Body of pancreas (tissue), 4 donors: ENCODE measurements around the gene CDKL4. TPM values are rescaled to one million over a fixed set of nuclear protein-coding genes. Genes with fewer than 3 reads are reported as not detected.

Experiments used
- ATAC-seq: fragments of 150-250 bp; one replicate; pipeline ENCODE4 v1.9.1; 2016
- DNase-seq, 4 donors: peaks; one replicate each; pipeline ENCODE4 v3.0.0-alpha.2; 2019
- H3K27ac ChIP-seq, 4 donors: fragments of 200-600 bp; sonication (generic); 1 replicate in 3 of 4; 2 replicates in 1 of 4; pipeline versions ENCODE4 v1.5.1 to v1.6.1; 2016 to 2019; ENCODE audit warnings: mild to moderate bottlenecking in 1 of 4, mixed read lengths in 1 of 4, moderate library complexity in 1 of 4
- H3K27me3 ChIP-seq, 2 donors: fragments of 200-600 bp; sonication (generic); one replicate each; pipeline ENCODE4 v1.6.0; 2016; ENCODE audit warnings: mild to moderate bottlenecking in 1 of 2
- H3K36me3 ChIP-seq, 2 donors: fragments of 200-600 bp; sonication (generic); replicated peaks in 1 of 2; 2 replicates each; pipeline ENCODE4 v1.5.1; 2016; ENCODE audit warnings: low read depth in 2 of 2; ENCODE audit not compliant: insufficient read depth in 1 of 2
- H3K4me1 ChIP-seq: fragments of 200-600 bp; sonication (generic); one replicate; pipeline ENCODE4 v1.6.0; 2016
- H3K4me3 ChIP-seq, 2 donors: fragments of 200-600 bp; sonication (generic); 1 replicate in 1 of 2; 2 replicates in 1 of 2; pipeline ENCODE4 v1.5.1; 2016 to 2019
- H3K9me3 ChIP-seq, 3 donors: fragments of 200-600 bp; sonication (generic); 1 replicate in 2 of 3; 2 replicates in 1 of 3; pipeline ENCODE4 v1.5.1; 2016
- CTCF ChIP-seq, 7 experiments: fragments of 450-650 bp in 4 of 7; fragments of 200-600 bp in 3 of 7; sonication (generic) in 3 of 7; IDR thresholded peaks; one replicate each; pipeline ENCODE4 v1.5.1; 2016 to 2019; ENCODE audit warnings: antibody characterized with exemption in 7 of 7
- POLR2A ChIP-seq, 3 donors: fragments of 450-650 bp; IDR thresholded peaks; one replicate each; pipeline ENCODE4 v1.6.1; 2016; ENCODE audit warnings: antibody characterized with exemption in 3 of 3, mild to moderate bottlenecking in 2 of 3
- WGBS, 2 donors: methylation state at CpG; one replicate each; pipeline ENCODE4 v1.1.5; 2017; 5-methylcytosine and 5-hydroxymethylcytosine counted together
- intact Hi-C: fragments of 100-400 bp; cut with DNase I; formaldehyde crosslinking; loops from one replicate; pipeline ENCODE4 v1.15.1; 2023
- total RNA-seq, 2 donors: library from RNA; depleted of rRNA; stranded (reverse); fragments of >200 nt; gene quantifications; one replicate each; pipeline ENCODE4 v1.1.0, GENCODE V29; 2016

CDKL4 gene
- total RNA-seq, 2 donors from 2014 or later, result 0.52 to 0.99 TPM

GRCh38 chr2:39264733-39265132 lies 21.0 kb upstream of the CDKL4 start:
- Histone ChIP-seq H3K4me1 (no peaks in the 10 kb centered on the region), H3K9me3 (no peaks in the 10 kb centered on the region), H3K36me3 (peaks cover 3 to 13% of the 10 kb centered on the region in 2 donors), H3K27me3 (no peaks in the 10 kb centered on the region), H3K27ac (no peak overlapping the region), H3K4me3 (no peak overlapping the region)
- WGBS, 2 donors, result 85 to 97% methylated on average over 1 of the region's 1 CpG
- ATAC-seq, result no peak
- intact Hi-C loops, result no loop called here
- TF ChIP-seq CTCF (IDR thresholded peaks at IDR 0.05), result no peak
- no peak for TF ChIP-seq POLR2A (IDR thresholded peaks at IDR 0.05)
- DNase-seq, result no peak

GRCh38 chr2:39260087-39260486 lies 16.3 kb upstream of the CDKL4 start:
- TF ChIP-seq POLR2A (IDR thresholded peaks at IDR 0.05) (no peak), CTCF (IDR thresholded peaks at IDR 0.05) (no peak)
- 93 to 95% methylated on average over 4 of the region's 4 CpGs for WGBS, 2 donors
- no peak for DNase-seq
- Histone ChIP-seq H3K36me3 (peaks cover 3 to 14% of the 10 kb centered on the region in 2 donors), H3K4me1 (no peaks in the 10 kb centered on the region), H3K27ac (no peak overlapping the region), H3K27me3 (no peaks in the 10 kb centered on the region), H3K9me3 (no peaks in the 10 kb centered on the region), H3K4me3 (no peak overlapping the region)
- ATAC-seq, result no peak
- intact Hi-C loops, result no loop called here

DNA sequence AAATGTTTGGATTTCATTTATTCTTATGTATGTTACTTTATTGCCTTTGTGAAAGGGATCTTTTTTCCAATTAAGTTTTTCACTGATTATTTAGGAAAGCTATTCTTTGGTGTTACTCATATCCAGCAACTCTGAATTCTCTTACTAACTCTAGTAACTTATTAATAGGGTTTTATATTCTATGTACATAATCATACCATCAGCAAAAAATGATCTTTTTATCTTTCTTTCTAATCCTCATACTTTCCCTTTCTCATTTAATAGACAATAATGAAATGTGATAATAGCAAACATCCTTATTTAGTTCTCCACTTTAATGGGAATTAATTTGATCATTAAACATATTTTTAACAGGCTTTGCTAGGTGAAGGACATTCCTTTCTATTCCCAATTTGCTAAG lies 12.3 kb upstream of the CDKL4 start:
- Histone ChIP-seq H3K9me3 (no peaks in the 10 kb centered on the region), H3K27me3 (no peaks in the 10 kb centered on the region), H3K4me1 (no peaks in the 10 kb centered on the region), H3K4me3 (no peak overlapping the region), H3K27ac (no peak overlapping the region), H3K36me3 (peaks cover 3 to 20% of the 10 kb centered on the region in 2 donors)
- no peak for ATAC-seq
- TF ChIP-seq CTCF (IDR thresholded peaks at IDR 0.05) (no peak), POLR2A (IDR thresholded peaks at IDR 0.05) (no peak)
- intact Hi-C loops, result no loop called here
- no peak for DNase-seq

- H3K27ac ChIP-seq, result no peak overlapping the region
- no peaks in the 10 kb centered on the region for H3K27me3 ChIP-seq
- peaks cover 0 to 18% of the 10 kb centered on the region in 2 donors for H3K36me3 ChIP-seq
- intact Hi-C loops, result no loop called here
- TF ChIP-seq POLR2A (IDR thresholded peaks at IDR 0.05) (no peak), CTCF (IDR thresholded peaks at IDR 0.05) (no peak)
- ATAC-seq (no peak), DNase-seq (no peak)
- no peak overlapping the region for H3K4me3 ChIP-seq
- no peaks in the 10 kb centered on the region for H3K4me1 ChIP-seq
- WGBS, 2 donors, result 86 to 89% methylated on average over 18 of the region's 18 CpGs
- no peaks in the 10 kb centered on the region for H3K9me3 ChIP-seq
Observed at GRCh38 chr2:39252888-39253518, 9.2 kb upstream of the CDKL4 start.

- ATAC-seq, result no peak
- H3K27ac ChIP-seq, result no peak overlapping the region
- no peak overlapping the region for H3K4me3 ChIP-seq
- DNase-seq, result no peak
- 76 to 77% methylated on average over 6 of the region's 6 CpGs for WGBS, 2 donors
- intact Hi-C loops, result no loop called here
- H3K4me1 ChIP-seq, result no peaks in the 10 kb centered on the region
- peaks cover 0 to 7% of the 10 kb centered on the region in 2 donors for H3K36me3 ChIP-seq
- H3K27me3 ChIP-seq, result no peaks in the 10 kb centered on the region
- no peaks in the 10 kb centered on the region for H3K9me3 ChIP-seq
- TF ChIP-seq POLR2A (IDR thresholded peaks at IDR 0.05), result no peak
- TF ChIP-seq CTCF (IDR thresholded peaks at IDR 0.05), result no peak
Observed at GRCh38 chr2:39247512-39248043, 3.8 kb upstream of the CDKL4 start.
